Cardiac fibroblast (primary cell): ENCODE data around the gene SEZ6L.
"Not testable (repeated sequence)": the region's sequence is repeated elsewhere in the genome, so short reads cannot be mapped to it uniquely, and the experiment has no call there.

Experiments
- DNase-seq, 2 donors: peaks; one replicate each; pipeline versions ENCODE4 v3.0.0 to v3.0.0-alpha.2; 2010; ENCODE audit warnings: low read depth in 2 of 2
- H3K4me3 ChIP-seq, 2 donors: replicated peaks in 1 of 2; 1 replicate in 1 of 2; 2 replicates in 1 of 2; pipeline ENCODE4 v1.5.1; 2011; ENCODE audit warnings: low read depth in 2 of 2, low read length in 2 of 2, mild to moderate bottlenecking in 2 of 2, moderate library complexity in 1 of 2
- CTCF ChIP-seq: IDR thresholded peaks from one replicate; pipeline ENCODE4 v1.5.1; 2011; ENCODE audit warnings: low read depth, mild to moderate bottlenecking, low read length, inconsistent platforms

The SEZ6L gene

GRCh38 chr22:26404851-26405421 is 235.7 kb downstream of the SEZ6L start:
- no peak overlapping the region for H3K4me3 ChIP-seq
- DNase-seq, result no peak
- TF ChIP-seq CTCF, result no peak

- DNase-seq, result peak in 1 of 2 donors; percentile 55
- TF ChIP-seq CTCF, result no peak
- H3K4me3 ChIP-seq, result no peak overlapping the region
Measured at GRCh38 chr22:26406118-26406517, 236.9 kb downstream of the SEZ6L start.

GRCh38 chr22:26408562-26409220 is 239.4 kb downstream of the SEZ6L start:
- H3K4me3 ChIP-seq, DNase-seq: not testable (repeated sequence)

GRCh38 chr22:26409719-26410335 is 240.6 kb downstream of the SEZ6L start:
- no peak for TF ChIP-seq CTCF

GRCh38 chr22:26410386-26410785 is 241.1 kb downstream of the SEZ6L start:
- no peak overlapping the region for H3K4me3 ChIP-seq
- TF ChIP-seq CTCF, result no peak
- no peak for DNase-seq

More at GRCh38 chr22:26409719-26410335, 240.6 kb downstream of the SEZ6L start:
- DNase-seq, result no peak
- no peak overlapping the region for H3K4me3 ChIP-seq

GRCh38 chr22:26414347-26414746 is 245.1 kb downstream of the SEZ6L start:
- TF ChIP-seq CTCF, result no peak
- no peak for DNase-seq
- no peak overlapping the region for H3K4me3 ChIP-seq

GRCh38 chr22:26416256-26416655 is 247.0 kb downstream of the SEZ6L start:
- no peak for TF ChIP-seq CTCF
- no peak for DNase-seq
- H3K4me3 ChIP-seq, result no peak overlapping the region
